Prostate gland (tissue), 2 donors: Measurements from ENCODE around the gene TNS3. TPM values are rescaled to one million over a fixed set of nuclear protein-coding genes. Genes with fewer than 3 reads are reported as not detected.

Experiments used
- DNase-seq: peaks from one replicate; pipeline ENCODE4 v3.0.0-alpha.2; 2019; ENCODE audit warnings: low spot score
- H3K27ac ChIP-seq, 2 donors: fragments of 200-600 bp; sonication (generic); 2 replicates each; pipeline ENCODE4 v1.5.1; 2017 to 2019
- H3K27me3 ChIP-seq: fragments of 200-600 bp; sonication (generic); replicated peaks from 2 replicates; pipeline ENCODE4 v1.5.1; 2019; ENCODE audit not compliant: insufficient read depth
- H3K36me3 ChIP-seq, 2 donors: fragments of 200-600 bp; sonication (generic); 1 replicate in 1 of 2; 2 replicates in 1 of 2; pipeline versions ENCODE4 v1.5.1 to v1.8.1; 2017 to 2019
- H3K4me1 ChIP-seq: fragments of 200-600 bp; sonication (generic); replicated peaks from 2 replicates; pipeline ENCODE4 v1.5.1; 2019
- H3K4me3 ChIP-seq, 2 donors: fragments of 200-600 bp; sonication (generic); 2 replicates each; pipeline ENCODE4 v1.5.1; 2017 to 2019
- H3K9me3 ChIP-seq: fragments of 200-600 bp; sonication (generic); 2 replicates; pipeline ENCODE4 v1.5.1; 2017
- POLR2A ChIP-seq: fragments of 450-650 bp; IDR thresholded peaks from one replicate; pipeline ENCODE4 v1.6.1; 2016; ENCODE audit warnings: antibody characterized with exemption, mild to moderate bottlenecking
- POLR2AphosphoS5 ChIP-seq: sonication (generic); formaldehyde crosslinking; IDR thresholded peaks from one replicate; pipeline ENCODE4 v1.6.1; 2017; ENCODE audit warnings: antibody characterized with exemption
- WGBS: methylation state at CpG from one replicate; pipeline ENCODE4 v1.1.5; 2018; 5-methylcytosine and 5-hydroxymethylcytosine counted together
- intact Hi-C: fragments of 100-400 bp; cut with DNase I; formaldehyde crosslinking; loops from one replicate; pipeline ENCODE4 v1.14.2; 2022
- total RNA-seq, 2 donors: library from RNA; depleted of rRNA; stranded (reverse); fragments of >200 nt; gene quantifications; one replicate each; pipeline ENCODE4 v1.1.0, GENCODE V29; 2016
- TF ChIP-seq, protein P1 (sequence below), 4 experiments: fragments of 200-600 bp in 2 of 4; fragments of 450-650 bp in 2 of 4; sonication (generic) in 2 of 4; IDR thresholded peaks; 1 replicate in 3 of 4; 2 replicates in 1 of 4; pipeline ENCODE4 v1.5.1; 2016 to 2019; ENCODE audit warnings: antibody characterized with exemption in 4 of 4, mild to moderate bottlenecking in 2 of 4, moderate library complexity in 2 of 4

Gene TNS3
- total RNA-seq, 2 donors from 2014 or later: 19.5 to 95.8 TPM

DNA sequence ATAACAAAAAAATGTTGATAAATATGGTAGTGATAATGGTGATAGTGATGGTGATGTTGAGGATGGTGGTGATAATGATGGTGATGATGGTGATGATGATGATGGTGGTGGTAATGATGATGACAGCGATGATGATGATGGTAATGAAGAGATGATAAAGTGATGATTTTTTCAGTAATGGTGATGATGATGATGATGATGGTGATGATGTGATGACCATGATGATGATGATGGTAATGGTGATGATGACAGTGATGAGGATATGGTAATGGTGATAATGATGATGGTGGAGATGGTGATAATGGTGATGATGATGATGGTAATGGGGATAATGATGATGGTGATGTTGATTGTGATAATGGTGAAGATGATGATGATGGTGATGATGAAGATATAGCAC lies 321.6 kb downstream of the TNS3 start:
- Histone ChIP-seq H3K4me1 (no peaks in the 10 kb centered on the region), H3K36me3 (no peaks in the 10 kb centered on the region), H3K4me3 (no peak overlapping the region), H3K27ac (no peak overlapping the region), H3K9me3 (no peaks in the 10 kb centered on the region), H3K27me3 (no peaks in the 10 kb centered on the region)
- 98% methylated on average over 1 of the region's 1 CpG for WGBS
- intact Hi-C loops: no loop called here
- no peak for DNase-seq
- TF ChIP-seq, protein P1, sequence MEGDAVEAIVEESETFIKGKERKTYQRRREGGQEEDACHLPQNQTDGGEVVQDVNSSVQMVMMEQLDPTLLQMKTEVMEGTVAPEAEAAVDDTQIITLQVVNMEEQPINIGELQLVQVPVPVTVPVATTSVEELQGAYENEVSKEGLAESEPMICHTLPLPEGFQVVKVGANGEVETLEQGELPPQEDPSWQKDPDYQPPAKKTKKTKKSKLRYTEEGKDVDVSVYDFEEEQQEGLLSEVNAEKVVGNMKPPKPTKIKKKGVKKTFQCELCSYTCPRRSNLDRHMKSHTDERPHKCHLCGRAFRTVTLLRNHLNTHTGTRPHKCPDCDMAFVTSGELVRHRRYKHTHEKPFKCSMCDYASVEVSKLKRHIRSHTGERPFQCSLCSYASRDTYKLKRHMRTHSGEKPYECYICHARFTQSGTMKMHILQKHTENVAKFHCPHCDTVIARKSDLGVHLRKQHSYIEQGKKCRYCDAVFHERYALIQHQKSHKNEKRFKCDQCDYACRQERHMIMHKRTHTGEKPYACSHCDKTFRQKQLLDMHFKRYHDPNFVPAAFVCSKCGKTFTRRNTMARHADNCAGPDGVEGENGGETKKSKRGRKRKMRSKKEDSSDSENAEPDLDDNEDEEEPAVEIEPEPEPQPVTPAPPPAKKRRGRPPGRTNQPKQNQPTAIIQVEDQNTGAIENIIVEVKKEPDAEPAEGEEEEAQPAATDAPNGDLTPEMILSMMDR (IDR thresholded peaks at IDR 0.05): no peak
- TF ChIP-seq POLR2A: no peak

DNA sequence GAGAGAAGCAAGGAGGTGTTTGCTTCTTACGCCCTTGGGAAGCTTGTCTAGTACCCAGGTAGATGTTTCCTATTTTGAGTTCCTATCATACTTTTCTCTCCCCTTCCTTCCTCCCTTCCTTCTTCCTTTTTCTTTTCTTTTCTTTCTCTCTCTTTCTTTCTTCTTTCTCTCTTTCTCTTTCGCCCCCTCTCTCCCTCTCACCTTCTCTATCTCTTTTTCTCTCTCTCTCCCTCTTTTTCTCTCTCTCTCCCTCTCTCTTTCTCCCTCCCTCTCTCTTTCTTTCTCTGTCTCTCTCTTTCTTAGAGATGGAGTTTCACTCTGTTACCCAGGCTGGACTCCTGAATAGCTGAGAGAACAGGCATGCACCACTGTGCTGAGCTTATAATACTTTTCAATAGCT lies 322.2 kb downstream of the TNS3 start:
- no peak for DNase-seq
- WGBS: 94% methylated on average over 2 of the region's 2 CpGs
- Histone ChIP-seq H3K4me3 (no peak overlapping the region), H3K4me1 (no peaks in the 10 kb centered on the region), H3K27ac (no peak overlapping the region), H3K27me3 (no peaks in the 10 kb centered on the region), H3K9me3 (no peaks in the 10 kb centered on the region), H3K36me3 (no peaks in the 10 kb centered on the region)
- intact Hi-C loops: no loop called here
- TF ChIP-seq POLR2A (no peak), POLR2AphosphoS5 (no peak)
- TF ChIP-seq, protein P1 (IDR thresholded peaks at IDR 0.05): no peak

DNA sequence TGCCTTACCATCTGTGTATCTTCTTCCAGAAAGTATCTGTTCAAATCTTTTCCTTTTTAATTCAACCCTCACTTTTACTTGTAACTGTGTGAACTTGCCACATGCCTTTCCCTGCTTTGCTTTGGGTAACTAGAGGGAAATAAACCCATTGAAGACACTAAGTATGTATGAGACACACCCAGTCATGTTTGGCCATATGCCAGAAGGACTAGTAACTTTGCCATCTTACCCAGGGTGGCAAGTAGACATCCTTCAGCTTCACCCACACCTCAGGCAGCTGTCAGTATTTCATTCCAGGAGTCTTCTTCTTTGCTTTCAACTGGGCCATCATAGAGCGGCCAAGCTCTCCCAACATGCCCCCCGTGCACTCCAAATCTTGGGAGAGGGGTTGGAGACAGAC lies 323.1 kb downstream of the TNS3 start:
- Histone ChIP-seq H3K36me3 (no peaks in the 10 kb centered on the region), H3K27ac (no peak overlapping the region), H3K9me3 (no peaks in the 10 kb centered on the region), H3K4me3 (no peak overlapping the region), H3K4me1 (no peaks in the 10 kb centered on the region), H3K27me3 (no peaks in the 10 kb centered on the region)
- intact Hi-C loops: no loop called here
- DNase-seq: no peak
- no peak for TF ChIP-seq POLR2AphosphoS5
- WGBS: 98% methylated on average over 2 of the region's 2 CpGs

DNA sequence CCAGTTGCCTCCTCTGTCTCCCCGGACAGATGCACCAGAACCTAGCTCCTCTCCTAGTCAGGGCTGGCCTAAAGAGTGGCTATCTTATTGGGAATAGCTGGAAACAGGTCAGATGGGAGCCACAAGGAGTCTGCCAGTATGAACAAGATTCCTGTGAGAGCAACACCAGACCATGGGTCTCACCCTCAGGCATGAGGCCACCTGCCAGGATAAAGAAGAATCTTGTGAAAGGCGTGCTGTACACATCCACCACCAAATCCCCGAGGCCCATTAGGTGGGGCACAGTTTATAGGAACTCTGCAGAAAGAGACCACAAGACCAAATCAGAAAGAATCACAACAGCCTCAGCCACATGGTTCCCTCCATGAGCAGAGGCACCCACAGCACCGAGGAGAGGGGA lies 325.9 kb downstream of the TNS3 start:
- WGBS: 49% methylated on average over 4 of the region's 4 CpGs
- no peak for DNase-seq
- H3K4me3 ChIP-seq: no peak overlapping the region
- no peaks in the 10 kb centered on the region for H3K9me3 ChIP-seq
- no peaks in the 10 kb centered on the region for H3K4me1 ChIP-seq
- H3K36me3 ChIP-seq: no peaks in the 10 kb centered on the region
- intact Hi-C loops: no loop called here
- H3K27ac ChIP-seq: no peak overlapping the region
- TF ChIP-seq POLR2AphosphoS5 (no peak), POLR2A (no peak)
- TF ChIP-seq, protein P1 (IDR thresholded peaks at IDR 0.05): no peak
- H3K27me3 ChIP-seq: no peaks in the 10 kb centered on the region

DNA sequence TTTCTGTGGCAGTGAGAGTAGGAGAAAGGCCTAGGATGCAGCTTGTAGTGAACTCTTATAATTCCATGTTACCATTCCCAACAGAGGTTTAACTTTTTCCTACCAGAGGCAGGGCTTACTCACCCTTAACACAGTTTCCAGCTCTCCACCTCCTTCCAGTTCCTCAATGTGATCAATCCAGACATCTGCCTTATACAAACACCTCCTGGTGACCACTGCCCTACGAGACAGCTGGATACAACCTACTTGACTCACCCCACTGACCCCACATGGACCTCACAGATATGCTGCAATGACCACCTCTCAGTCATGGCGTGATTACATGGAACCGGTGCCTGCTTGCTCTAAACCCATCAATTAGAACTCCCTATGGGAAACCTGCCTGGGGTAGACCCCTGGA lies 326.5 kb downstream of the TNS3 start:
- DNase-seq: no peak
- Histone ChIP-seq H3K27me3 (no peaks in the 10 kb centered on the region), H3K4me1 (no peaks in the 10 kb centered on the region), H3K9me3 (no peaks in the 10 kb centered on the region), H3K36me3 (no peaks in the 10 kb centered on the region), H3K27ac (no peak overlapping the region), H3K4me3 (no peak overlapping the region)
- WGBS: 83% methylated on average over 3 of the region's 3 CpGs
- TF ChIP-seq POLR2A (no peak), POLR2AphosphoS5 (no peak)
- TF ChIP-seq, protein P1 (IDR thresholded peaks at IDR 0.05): no peak
- intact Hi-C loops: loop anchor here (2.0 kb wide), 1 partner anchor 75 kb away; no protein-coding TSS in a partner anchor
